ENCODE results near the gene LHB.

Gene LHB

GRCh38 chr19:49010453-49010852 is 6.4 kb downstream of the LHB start:
- DNase-seq (ENCODE audit: low read depth): no peak

GRCh38 chr19:49009828-49010227 is 7.1 kb downstream of the LHB start:
- no peak for DNase-seq (ENCODE audit: low read depth)

- DNase-seq (ENCODE audit: low read depth): no peak
Observed at GRCh38 chr19:49006905-49007304, 10.0 kb downstream of the LHB start.

- DNase-seq (ENCODE audit: low read depth): no peak
Observed at GRCh38 chr19:49004964-49005614, 11.8 kb downstream of the LHB start.

- DNase-seq (ENCODE audit: low read depth): no peak
Observed at GRCh38 chr19:49004133-49004532, 12.8 kb downstream of the LHB start.

- DNase-seq (ENCODE audit: low read depth): peak; percentile 34
Observed at GRCh38 chr19:48999481-49000325, 17.2 kb downstream of the LHB start.

- no peak for DNase-seq (ENCODE audit: low read depth)
Observed at GRCh38 chr19:48997972-48998371, 18.9 kb downstream of the LHB start.

- no peak for DNase-seq (ENCODE audit: low read depth)
Observed at GRCh38 chr19:48994035-48994386, 22.9 kb downstream of the LHB start.

GRCh38 chr19:48993175-48994034 is 23.5 kb downstream of the LHB start, which contains the start of the genes GYS1 and RUVBL2:
Gene GYS1, minus strand, starts transcription at chr19:48993309. Its CDS starts 197 bp downstream, at chr19:48993112.
Gene RUVBL2, plus strand, starts transcription at chr19:48993887. Its CDS starts 25 bp downstream, at chr19:48993912.
- peak; percentile 97 for DNase-seq (ENCODE audit: low read depth)

- no peak for DNase-seq (ENCODE audit: low read depth)
Observed at GRCh38 chr19:48992581-48993174, 24.2 kb downstream of the LHB start.

- DNase-seq (ENCODE audit: low read depth): no peak
Observed at GRCh38 chr19:48991873-48992580, 24.9 kb downstream of the LHB start.

GRCh38 chr19:48991011-48991609 is 25.8 kb downstream of the LHB start:
- DNase-seq (ENCODE audit: low read depth): no peak

- no peak for DNase-seq (ENCODE audit: low read depth)
Observed at GRCh38 chr19:48990400-48990799, 26.5 kb downstream of the LHB start.

GRCh38 chr19:48989701-48990291 is 27.1 kb downstream of the LHB start:
- DNase-seq (ENCODE audit: low read depth): no peak

GRCh38 chr19:48988860-48989259 is 28.0 kb downstream of the LHB start:
- no peak for DNase-seq (ENCODE audit: low read depth)

- DNase-seq (ENCODE audit: low read depth): no peak
Observed at GRCh38 chr19:48988286-48988685, 28.6 kb downstream of the LHB start.

- no peak for DNase-seq (ENCODE audit: low read depth)
Observed at GRCh38 chr19:48987323-48987722, 29.6 kb downstream of the LHB start.

- no peak for DNase-seq (ENCODE audit: low read depth)
Observed at GRCh38 chr19:48986211-48986610, 30.7 kb downstream of the LHB start.

- DNase-seq (ENCODE audit: low read depth): no peak
Observed at GRCh38 chr19:48985711-48986110, 31.2 kb downstream of the LHB start.

- DNase-seq (ENCODE audit: low read depth): no peak
Observed at GRCh38 chr19:48982280-48982679, 34.6 kb downstream of the LHB start.

GRCh38 chr19:48977061-48977460 is 39.8 kb downstream of the LHB start:
- DNase-seq (ENCODE audit: low read depth): no peak

Measured in T-helper 22 cell (primary cell).